HUES48 (cell line): ENCODE measurements around the gene ZNF462.

Experiments used
- H3K27ac ChIP-seq: one replicate; pipeline ENCODE4 v1.7.0; 2013; ENCODE audit warnings: low read depth, low read length, inconsistent platforms
- H3K27me3 ChIP-seq: 2 replicates; pipeline ENCODE4 v1.6.1; 2013; ENCODE audit warnings: mild to moderate bottlenecking, low read length; ENCODE audit not compliant: control insufficient read depth, insufficient read depth
- H3K36me3 ChIP-seq: 2 replicates; pipeline ENCODE4 v1.6.1; 2013; ENCODE audit warnings: low read length; ENCODE audit not compliant: control insufficient read depth, insufficient read depth
- H3K4me1 ChIP-seq: 2 replicates; pipeline ENCODE4 v1.6.1; 2013; ENCODE audit warnings: mild to moderate bottlenecking, low read length; ENCODE audit not compliant: control insufficient read depth, insufficient read depth
- H3K4me3 ChIP-seq: 2 replicates; pipeline ENCODE4 v1.5.1; 2013; ENCODE audit warnings: mild to moderate bottlenecking, low read depth, low read length
- H3K9ac ChIP-seq: 2 replicates; pipeline ENCODE4 v1.6.1; 2013; ENCODE audit warnings: mild to moderate bottlenecking, low read depth, low read length, moderate library complexity
- H3K9me3 ChIP-seq: 2 replicates; pipeline ENCODE4 v1.6.1; 2013; ENCODE audit warnings: low read length; ENCODE audit not compliant: control insufficient read depth, insufficient read depth

The ZNF462 gene

DNA sequence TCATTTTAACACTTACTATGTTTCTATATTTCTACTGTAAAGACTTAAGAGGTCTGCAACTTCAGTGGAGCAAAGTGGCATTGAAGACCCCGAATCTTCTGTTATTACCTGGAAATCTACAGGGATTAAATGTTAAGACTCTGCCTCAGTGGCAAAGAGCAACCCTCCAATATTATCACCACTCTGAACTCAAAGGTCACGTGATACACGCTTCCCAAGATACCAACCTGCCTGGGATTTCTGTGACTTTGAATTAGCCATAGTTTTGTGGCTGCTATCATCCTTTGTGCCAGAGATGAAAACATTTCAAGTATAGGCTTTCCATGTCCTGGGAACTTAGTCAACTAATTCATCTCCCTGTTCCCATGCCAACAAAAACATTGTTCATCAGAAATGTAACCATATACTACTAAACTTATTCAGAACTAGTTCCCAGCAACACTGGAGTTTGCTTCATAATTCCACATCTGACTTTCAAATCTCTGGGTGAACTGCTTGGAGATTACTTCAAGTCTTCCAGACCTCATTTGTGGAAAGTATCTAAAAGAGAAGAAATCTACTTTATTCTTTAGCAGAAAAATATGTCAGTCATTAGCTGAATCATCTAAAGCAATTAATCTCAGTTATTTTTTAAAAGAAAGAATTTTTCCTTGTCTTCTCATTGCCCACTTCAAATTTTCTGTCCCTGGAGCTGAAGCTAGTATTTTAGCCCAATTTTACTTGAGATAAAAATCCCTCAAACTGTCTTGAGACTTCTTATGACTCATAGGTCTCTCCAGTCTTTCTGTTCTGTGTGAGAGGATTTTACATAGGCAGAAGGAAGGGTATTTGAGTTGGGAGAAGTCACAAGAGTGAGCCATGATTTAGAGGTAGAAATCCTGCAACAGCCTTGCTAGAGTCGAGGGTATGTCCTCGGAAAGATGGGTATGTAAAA is 83.0 kb downstream of the ZNF462 start:
- Histone ChIP-seq H3K9me3 (no peaks in the 10 kb centered on the region), H3K4me1 (no peaks in the 10 kb centered on the region), H3K4me3 (no peak overlapping the region), H3K36me3 (peaks cover 93% of the 10 kb centered on the region), H3K9ac (no peak overlapping the region), H3K27ac (no peak overlapping the region), H3K27me3 (no peaks in the 10 kb centered on the region)

DNA sequence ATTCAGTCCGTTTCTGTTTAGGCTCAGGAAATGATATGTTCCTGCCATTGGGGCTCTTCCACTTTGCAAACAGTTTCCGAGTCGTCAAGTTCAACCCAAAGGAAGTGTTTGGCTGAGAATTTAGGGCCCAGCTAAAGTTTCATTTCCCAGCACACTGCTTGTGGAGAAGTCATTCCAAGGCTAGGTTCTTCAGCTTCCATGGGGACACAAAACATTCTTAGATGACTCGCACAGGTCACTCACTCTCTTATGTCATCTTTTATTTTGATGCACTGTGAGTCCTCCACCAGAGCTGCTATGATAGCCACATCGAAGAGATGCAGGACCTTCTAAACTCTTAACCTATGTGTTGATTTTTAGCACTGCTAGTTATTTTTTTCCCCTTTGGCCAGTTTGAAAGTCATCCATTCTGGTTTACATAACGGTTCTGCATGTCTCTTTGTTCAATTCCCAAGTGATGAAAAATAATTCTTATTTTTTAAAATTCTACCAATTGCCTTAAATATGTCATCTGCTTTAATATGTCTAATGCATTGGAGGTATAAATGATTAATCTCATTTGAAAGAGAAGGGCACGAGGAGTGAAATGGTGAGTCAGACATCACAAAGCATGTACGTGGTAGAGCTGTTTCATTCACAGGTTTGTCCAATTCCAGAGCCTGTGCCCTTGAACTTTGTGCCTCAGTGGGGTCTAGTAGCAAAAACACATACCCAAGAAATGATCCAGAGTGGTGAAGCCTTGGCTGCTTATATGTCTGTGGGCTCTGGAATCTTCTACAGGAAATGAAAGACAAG is 84.3 kb downstream of the ZNF462 start:
- H3K36me3 ChIP-seq: peaks cover 93% of the 10 kb centered on the region
- no peaks in the 10 kb centered on the region for H3K27me3 ChIP-seq
- H3K9ac ChIP-seq: no peak overlapping the region
- H3K9me3 ChIP-seq: no peaks in the 10 kb centered on the region
- no peak overlapping the region for H3K4me3 ChIP-seq
- H3K4me1 ChIP-seq: no peaks in the 10 kb centered on the region
- no peak overlapping the region for H3K27ac ChIP-seq

DNA sequence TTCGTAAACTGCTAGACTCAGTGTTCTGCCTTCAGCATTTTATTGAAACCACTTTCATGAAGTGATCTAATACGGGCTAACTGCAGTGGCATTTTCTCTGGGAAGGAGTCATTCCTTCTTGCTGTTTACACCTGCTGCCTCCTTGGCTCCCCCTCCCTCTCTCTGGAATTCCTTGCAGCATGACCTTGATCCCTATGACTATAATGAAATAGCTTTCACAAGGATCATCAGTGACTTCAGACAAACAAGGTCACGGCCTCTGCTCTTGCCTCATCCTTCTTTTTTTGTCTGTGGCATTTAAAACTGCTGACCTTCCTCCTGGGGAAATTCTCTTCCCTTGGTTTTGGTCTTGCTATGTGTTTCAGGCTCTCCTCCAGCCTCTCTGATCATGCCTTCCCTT is 90.2 kb downstream of the ZNF462 start:
- Histone ChIP-seq H3K36me3 (peaks cover 93% of the 10 kb centered on the region), H3K9me3 (no peaks in the 10 kb centered on the region), H3K4me3 (no peak overlapping the region), H3K9ac (no peak overlapping the region), H3K27ac (no peak overlapping the region), H3K4me1 (no peaks in the 10 kb centered on the region), H3K27me3 (no peaks in the 10 kb centered on the region)

DNA sequence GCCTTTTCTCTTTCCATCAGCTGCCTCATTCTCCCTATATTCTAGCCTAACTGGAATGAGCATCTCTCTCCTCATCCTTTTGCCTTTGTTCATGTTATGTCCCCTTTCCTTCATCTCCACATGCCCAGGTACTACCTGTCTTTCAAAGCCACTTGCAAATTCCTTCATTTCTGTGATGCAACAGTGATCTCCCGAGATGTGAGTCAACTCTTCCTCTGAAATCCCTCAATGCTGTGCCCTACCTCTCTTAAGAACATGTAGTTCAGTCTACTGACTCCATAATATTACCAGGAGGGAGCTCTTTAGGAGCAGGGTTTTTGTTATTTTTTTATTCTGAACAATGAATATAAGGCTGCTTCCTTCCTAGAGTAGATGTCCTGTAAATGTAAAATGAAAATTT is 91.6 kb downstream of the ZNF462 start:
- Histone ChIP-seq H3K36me3 (peaks cover 96% of the 10 kb centered on the region), H3K27ac (no peak overlapping the region), H3K9ac (no peak overlapping the region), H3K4me3 (no peak overlapping the region), H3K27me3 (no peaks in the 10 kb centered on the region), H3K9me3 (no peaks in the 10 kb centered on the region), H3K4me1 (peaks cover 8% of the 10 kb centered on the region)

DNA sequence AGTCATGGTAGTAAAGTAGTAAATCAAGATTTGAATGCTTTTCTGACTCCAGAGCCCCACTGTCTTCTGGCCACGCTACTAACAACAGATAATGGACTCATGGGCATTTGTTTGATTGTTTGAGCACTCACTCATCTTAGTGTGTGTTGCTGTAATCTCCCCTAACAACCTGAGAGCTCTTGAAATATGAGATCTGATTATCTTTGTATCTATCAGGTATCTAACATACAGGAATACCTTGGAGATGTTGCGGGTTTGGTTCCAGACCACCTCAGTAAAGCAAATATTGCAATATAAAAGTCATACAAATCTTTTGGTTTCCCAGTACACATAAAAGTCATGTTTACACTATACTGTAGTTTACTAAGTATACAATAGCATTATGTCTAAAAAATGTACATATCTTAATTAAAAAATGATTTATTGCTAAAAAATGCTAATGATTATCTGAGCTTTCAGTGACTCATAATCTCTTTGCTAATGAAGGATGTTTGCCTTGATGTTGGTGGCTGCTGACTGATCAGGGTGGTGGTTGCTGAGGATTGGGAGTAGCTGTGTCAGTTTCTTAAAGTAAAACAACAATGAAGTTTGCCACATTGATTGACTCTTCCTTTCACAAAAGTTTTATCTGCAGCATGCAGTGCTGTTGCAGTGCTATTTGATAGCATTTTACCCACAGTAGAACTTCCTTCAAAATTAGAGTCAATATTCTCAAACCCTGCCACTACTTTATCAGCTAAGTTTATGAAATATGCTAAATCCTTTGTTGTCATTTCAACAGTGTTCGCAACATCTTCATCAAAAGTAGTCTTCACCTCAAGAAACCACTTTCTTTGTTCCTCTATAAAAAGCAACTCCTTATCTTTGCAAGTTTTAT is 92.2 kb downstream of the ZNF462 start:
- H3K4me1 ChIP-seq: peaks cover 14% of the 10 kb centered on the region
- H3K9me3 ChIP-seq: no peaks in the 10 kb centered on the region
- H3K36me3 ChIP-seq: peaks cover 93% of the 10 kb centered on the region
- H3K27me3 ChIP-seq: no peaks in the 10 kb centered on the region
- no peak overlapping the region for H3K27ac ChIP-seq
- H3K4me3 ChIP-seq: no peak overlapping the region
- H3K9ac ChIP-seq: no peak overlapping the region

DNA sequence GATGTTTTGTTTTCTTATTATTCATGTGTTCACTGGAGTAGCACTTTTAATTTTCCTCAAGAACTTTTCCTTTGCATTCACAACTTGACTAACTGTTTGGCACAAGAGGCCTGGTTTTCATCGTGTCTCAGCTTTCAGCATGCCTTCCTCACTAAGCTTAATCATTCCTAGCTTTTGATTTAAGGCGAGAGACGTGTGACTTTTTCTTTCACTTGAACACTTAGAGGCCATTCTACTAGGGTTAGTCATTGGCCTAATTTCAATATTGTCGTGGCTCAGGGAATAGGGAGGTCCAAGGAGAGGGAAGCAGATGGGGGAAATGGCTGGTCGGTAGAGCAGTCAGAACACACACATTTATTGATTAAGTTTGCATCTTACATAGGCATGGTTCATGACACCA is 94.0 kb downstream of the ZNF462 start:
- Histone ChIP-seq H3K4me3 (no peak overlapping the region), H3K9ac (no peak overlapping the region), H3K27me3 (no peaks in the 10 kb centered on the region), H3K4me1 (peaks cover 24% of the 10 kb centered on the region), H3K27ac (no peak overlapping the region), H3K9me3 (no peaks in the 10 kb centered on the region), H3K36me3 (peaks cover 95% of the 10 kb centered on the region)

DNA sequence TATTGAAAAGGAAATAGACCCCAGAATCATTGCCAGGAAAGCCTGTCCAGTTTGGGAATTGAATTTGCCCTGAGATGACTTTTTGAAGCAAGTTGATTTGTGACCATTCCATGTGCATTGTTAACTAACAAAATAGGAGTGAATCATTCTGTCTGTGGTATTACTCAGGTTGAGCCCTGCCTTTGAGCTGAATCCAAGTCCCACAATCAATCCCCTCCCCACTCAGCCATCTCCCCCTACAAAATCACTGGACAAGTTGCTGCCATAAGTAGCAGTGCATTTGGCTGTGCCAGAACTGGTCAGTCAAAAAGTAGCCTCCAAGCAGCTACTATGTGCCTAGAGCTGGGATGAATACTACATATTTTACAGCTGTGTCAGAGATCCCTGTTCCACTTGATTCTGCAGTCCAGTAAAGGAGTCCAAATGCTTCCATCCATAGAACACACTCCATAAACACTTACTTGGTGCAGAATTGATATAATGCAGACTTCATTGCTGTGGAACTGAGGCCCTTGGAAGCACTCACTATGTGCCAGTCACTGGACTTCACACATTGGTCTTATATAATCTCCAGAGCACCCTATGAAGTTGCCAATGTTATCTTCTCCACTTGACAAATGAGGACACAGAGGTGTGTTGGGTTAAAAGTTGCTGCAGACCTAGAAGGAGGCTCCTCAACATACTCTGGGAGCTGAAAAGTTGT is 96.1 kb downstream of the ZNF462 start:
- peaks cover 94% of the 10 kb centered on the region for H3K36me3 ChIP-seq
- no peaks in the 10 kb centered on the region for H3K27me3 ChIP-seq
- H3K9ac ChIP-seq: no peak overlapping the region
- no peak overlapping the region for H3K4me3 ChIP-seq
- H3K4me1 ChIP-seq: peaks cover 30% of the 10 kb centered on the region
- no peaks in the 10 kb centered on the region for H3K9me3 ChIP-seq
- no peak overlapping the region for H3K27ac ChIP-seq

DNA sequence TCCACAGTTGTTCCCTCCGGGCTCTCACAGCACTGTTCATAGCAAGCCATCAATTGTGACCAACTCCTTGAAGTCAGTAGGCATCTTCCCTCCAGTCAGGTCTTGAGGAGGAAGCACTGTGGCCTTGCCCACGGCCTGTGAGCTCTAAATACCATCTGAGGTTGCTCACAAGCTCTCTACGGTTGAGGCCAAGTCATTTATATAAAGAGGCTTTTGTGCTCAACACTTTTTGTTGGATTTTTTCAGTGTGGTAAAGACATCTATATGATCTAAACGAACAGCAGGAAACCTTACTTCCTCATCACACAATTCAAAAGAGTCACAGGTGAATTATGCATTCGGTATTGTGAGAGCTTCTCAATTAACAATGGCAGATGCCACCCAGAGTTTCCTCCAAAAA is 97.3 kb downstream of the ZNF462 start:
- H3K36me3 ChIP-seq: peaks cover 93% of the 10 kb centered on the region
- H3K9ac ChIP-seq: no peak overlapping the region
- H3K4me1 ChIP-seq: peaks cover 30% of the 10 kb centered on the region
- peak overlapping the region; percentile 42 for H3K27ac ChIP-seq
- no peak overlapping the region for H3K4me3 ChIP-seq
- H3K27me3 ChIP-seq: no peaks in the 10 kb centered on the region
- no peaks in the 10 kb centered on the region for H3K9me3 ChIP-seq

DNA sequence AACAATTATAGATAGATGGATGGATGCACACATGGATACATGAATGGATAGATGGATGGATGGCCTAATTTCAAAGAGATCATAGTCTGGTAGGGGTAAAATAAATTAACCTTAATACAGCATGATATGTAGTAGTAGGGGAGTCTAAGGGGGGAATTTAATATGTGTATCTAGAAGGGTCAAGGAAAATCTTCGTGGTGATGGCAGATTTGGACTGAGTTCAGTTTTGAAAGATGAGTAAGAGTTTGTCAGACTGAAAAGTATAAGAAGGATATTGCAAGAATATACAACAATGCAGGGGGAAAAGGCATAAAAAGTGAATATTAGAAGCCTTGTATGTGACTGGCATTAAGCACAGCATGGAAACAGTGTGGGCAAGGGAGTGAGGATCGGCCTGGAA is 98.7 kb downstream of the ZNF462 start:
- Histone ChIP-seq H3K27me3 (no peaks in the 10 kb centered on the region), H3K4me1 (peaks cover 34% of the 10 kb centered on the region), H3K36me3 (peaks cover 91% of the 10 kb centered on the region), H3K9ac (no peak overlapping the region), H3K27ac (no peak overlapping the region), H3K4me3 (no peak overlapping the region), H3K9me3 (no peaks in the 10 kb centered on the region)

DNA sequence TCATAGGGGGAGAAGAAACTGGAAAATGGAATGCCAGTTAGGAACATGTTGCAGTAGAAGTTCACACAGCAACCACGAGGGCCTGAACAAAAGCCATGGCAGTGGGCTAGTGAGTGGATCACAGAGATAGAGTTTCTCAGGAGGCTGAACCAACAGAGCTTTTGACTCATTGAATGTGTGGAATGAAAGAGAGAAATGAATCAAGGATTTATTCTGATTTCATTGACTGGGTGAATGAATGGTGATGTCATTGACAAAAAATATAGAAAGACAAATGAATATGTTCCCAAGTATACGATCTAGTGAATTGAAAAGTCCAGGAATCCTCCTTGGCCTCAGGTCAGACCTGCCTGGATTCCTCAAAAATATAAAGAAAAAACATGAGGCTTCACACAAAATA is 99.2 kb downstream of the ZNF462 start:
- no peak overlapping the region for H3K27ac ChIP-seq
- peaks cover 86% of the 10 kb centered on the region for H3K36me3 ChIP-seq
- peaks cover 39% of the 10 kb centered on the region for H3K4me1 ChIP-seq

More for the DNA sequence above, 99.2 kb downstream of the ZNF462 start:
- no peak overlapping the region for H3K9ac ChIP-seq
- no peaks in the 10 kb centered on the region for H3K9me3 ChIP-seq
- no peak overlapping the region for H3K4me3 ChIP-seq
- H3K27me3 ChIP-seq: no peaks in the 10 kb centered on the region
